IMR-90 (cell line): Measurements from ENCODE around the gene CMTM6. TPM values are rescaled to one million over a fixed set of nuclear protein-coding genes. Genes with fewer than 3 reads are reported as not detected.

Experiments
- ATAC-seq: fragments of 200-7000 bp; cut with Tn5 transposase; 2 replicates; pipeline ENCODE4 v1.9.1; 2020; ENCODE audit warnings: low read depth, mild to moderate bottlenecking, moderate library complexity
- BruUV-seq: library from RNA; stranded (reverse); fragments of 400-500 nt; replicated peaks from 2 replicates; lab custom pipeline; 2021; lab: Mats Ljungman, UMichigan
- CTCF ChIA-PET: fragments of 300-600 bp; formaldehyde crosslinking; extraction: SDS; loops from one replicate; lab custom pipeline; 2021; ENCODE audit warnings: antibody characterized with exemption; lab: Yijun Ruan, JAX
- POLR2A ChIA-PET: fragments of 300-600 bp; sonication (Branson Sonifier 250); formaldehyde crosslinking; loops from one replicate; lab custom pipeline; 2022; ENCODE audit warnings: antibody characterized with exemption; ENCODE audit not compliant: unreplicated experiment; lab: Charles Lee
- DNase-seq: peaks from one replicate; pipeline ENCODE4 v3.0.0; 2013
- H2AFZ ChIP-seq: replicated peaks from 2 replicates; pipeline ENCODE3; 2013; ENCODE audit warnings: low read length, mild to moderate bottlenecking; ENCODE audit not compliant: poor library complexity
- H2AK5ac ChIP-seq: 2 replicates; pipeline ENCODE4 v1.6.1; 2013; ENCODE audit warnings: low read depth, low read length, inconsistent platforms
- H2AK9ac ChIP-seq: replicated peaks from 2 replicates; pipeline ENCODE3; 2013; ENCODE audit warnings: mild to moderate bottlenecking, low read depth, low read length, moderate library complexity; ENCODE audit not compliant: poor library complexity
- H2BK120ac ChIP-seq: 2 replicates; pipeline ENCODE4 v1.6.1; 2013; ENCODE audit warnings: low read depth, low read length, inconsistent platforms
- H2BK15ac ChIP-seq: 3 replicates; pipeline ENCODE4 v1.6.1; 2013; ENCODE audit warnings: low read depth, low read length, inconsistent platforms
- H2BK20ac ChIP-seq: 2 replicates; pipeline ENCODE4 v1.6.1; 2013; ENCODE audit warnings: low read depth, mild to moderate bottlenecking, inconsistent platforms, low read length, moderate library complexity
- H2BK5ac ChIP-seq: 2 replicates; pipeline ENCODE4 v1.6.1; 2013; ENCODE audit warnings: mild to moderate bottlenecking, low read depth, low read length, inconsistent platforms; ENCODE audit not compliant: poor library complexity, severe bottlenecking
- H3K14ac ChIP-seq: replicated peaks from 2 replicates; pipeline ENCODE4 v1.6.1; 2013; ENCODE audit warnings: low read depth, low read length, inconsistent platforms
- H3K18ac ChIP-seq: 2 replicates; pipeline ENCODE4 v1.6.1; 2013; ENCODE audit warnings: low read depth, low read length, control low read depth
- H3K23ac ChIP-seq: 2 replicates; pipeline ENCODE4 v1.6.1; 2013; ENCODE audit warnings: low read depth, low read length, inconsistent platforms
- H3K27ac ChIP-seq: 2 replicates; pipeline ENCODE4 v1.5.1; 2013; ENCODE audit warnings: mild to moderate bottlenecking, control low read depth, low read length; ENCODE audit not compliant: insufficient read depth
- H3K27me3 ChIP-seq: 2 replicates; pipeline ENCODE4 v1.6.1; 2013; ENCODE audit warnings: low read length; ENCODE audit not compliant: control insufficient read depth, insufficient read depth
- H3K36me3 ChIP-seq: 2 replicates; pipeline ENCODE4 v1.6.1; 2013; ENCODE audit warnings: low read length, mixed read lengths; ENCODE audit not compliant: control insufficient read depth, insufficient read depth
- H3K4ac ChIP-seq: 2 replicates; pipeline ENCODE4 v1.6.1; 2013; ENCODE audit warnings: low read depth, low read length, inconsistent platforms
- H3K4me1 ChIP-seq: 2 replicates; pipeline ENCODE4 v1.6.1; 2013; ENCODE audit warnings: low read length, mixed read lengths; ENCODE audit not compliant: control insufficient read depth, insufficient read depth
- H3K4me2 ChIP-seq: 2 replicates; pipeline ENCODE4 v1.6.1; 2013; ENCODE audit warnings: low read depth, mild to moderate bottlenecking, control low read depth, low read length, moderate library complexity
- H3K4me3 ChIP-seq: 2 replicates; pipeline ENCODE4 v1.5.1; 2013; ENCODE audit warnings: low read depth, mild to moderate bottlenecking, control low read depth, low read length, moderate library complexity; ENCODE audit not compliant: insufficient read depth
- H3K56ac ChIP-seq: 2 replicates; pipeline ENCODE4 v1.6.1; 2013; ENCODE audit warnings: low read length, inconsistent platforms; ENCODE audit not compliant: insufficient read depth; ENCODE audit errors: extremely low read depth
- H3K79me1 ChIP-seq, 2 experiments: 2 replicates each; pipeline ENCODE4 v1.6.1; 2013; ENCODE audit warnings: low read length in 2 of 2, inconsistent platforms in 1 of 2, low read depth in 1 of 2
- H3K9ac ChIP-seq: 2 replicates; pipeline ENCODE4 v1.6.1; 2013; ENCODE audit warnings: low read depth, low read length, control low read depth
- H3K9me1 ChIP-seq: 2 replicates; pipeline ENCODE4 v1.6.1; 2013; ENCODE audit warnings: low read length, inconsistent platforms; ENCODE audit not compliant: insufficient read depth
- H3K9me3 ChIP-seq: 2 replicates; pipeline ENCODE4 v1.6.1; 2013; ENCODE audit warnings: low read length; ENCODE audit not compliant: control insufficient read depth, insufficient read depth
- H4K20me1 ChIP-seq: 2 replicates; pipeline ENCODE4 v1.6.1; 2013; ENCODE audit warnings: low read length, inconsistent platforms; ENCODE audit not compliant: insufficient read depth
- H4K5ac ChIP-seq: 2 replicates; pipeline ENCODE4 v1.6.1; 2013; ENCODE audit warnings: mild to moderate bottlenecking, low read depth, low read length, control low read depth
- H4K8ac ChIP-seq, 2 experiments: 2 replicates each; pipeline ENCODE4 v1.6.1; 2013; ENCODE audit warnings: low read depth in 2 of 2, low read length in 2 of 2, control low read depth in 1 of 2, inconsistent platforms in 1 of 2
- H4K91ac ChIP-seq: 2 replicates; pipeline ENCODE4 v1.6.1; 2013; ENCODE audit warnings: low read depth, low read length, inconsistent platforms; ENCODE audit not compliant: insufficient read depth
- BHLHE40 ChIP-seq: fragments of 150-350 bp; IDR thresholded peaks from 2 replicates; pipeline ENCODE4 v1.6.1; 2016; ENCODE audit warnings: mild to moderate bottlenecking, low read depth, low read length
- CEBPB ChIP-seq: IDR thresholded peaks from 2 replicates; pipeline ENCODE4 v1.6.1; 2012; ENCODE audit warnings: low read depth, low read length, improper control_type of control experiment
- CHD1 ChIP-seq: IDR thresholded peaks from 2 replicates; pipeline ENCODE4 v1.6.1; 2012; ENCODE audit warnings: low read depth, low read length, improper control_type of control experiment
- FOS ChIP-seq: fragments of 150-350 bp; IDR thresholded peaks from 2 replicates; pipeline ENCODE4 v1.6.1; 2016; ENCODE audit warnings: low read depth, low read length
- MAFK ChIP-seq: IDR thresholded peaks from 2 replicates; pipeline ENCODE4 v1.6.1; 2012; ENCODE audit warnings: low read depth, low read length, improper control_type of control experiment
- MAZ ChIP-seq: IDR thresholded peaks from 2 replicates; pipeline ENCODE4 v1.6.1; 2012; ENCODE audit warnings: low read depth, mild to moderate bottlenecking, low read length, improper control_type of control experiment, moderate library complexity, borderline replicate concordance
- MXI1 ChIP-seq: IDR thresholded peaks from 2 replicates; pipeline ENCODE4 v1.6.1; 2012; ENCODE audit warnings: low read depth, mild to moderate bottlenecking, low read length, moderate library complexity, borderline replicate concordance
- NFE2L2 ChIP-seq: fragments of 150-350 bp; IDR thresholded peaks from 2 replicates; pipeline ENCODE4 v1.6.1; 2016; ENCODE audit warnings: low read depth, mild to moderate bottlenecking, low read length
- POLR2A ChIP-seq: IDR thresholded peaks from 2 replicates; pipeline ENCODE4 v1.6.1; 2012; ENCODE audit warnings: mild to moderate bottlenecking, low read depth, low read length
- RAD21 ChIP-seq: IDR thresholded peaks from 2 replicates; pipeline ENCODE4 v1.6.1; 2012; ENCODE audit warnings: low read length, improper control_type of control experiment
- RCOR1 ChIP-seq: IDR thresholded peaks from 2 replicates; pipeline ENCODE4 v1.6.1; 2012; ENCODE audit warnings: mild to moderate bottlenecking, low read length, improper control_type of control experiment; ENCODE audit not compliant: insufficient replicate concordance
- RFX5 ChIP-seq: IDR thresholded peaks from 2 replicates; pipeline ENCODE4 v1.8.0; 2012; ENCODE audit warnings: low read depth, mild to moderate bottlenecking, low read length, moderate library complexity
- SMC3 ChIP-seq: fragments of 150-350 bp; IDR thresholded peaks from 2 replicates; pipeline ENCODE4 v1.6.1; 2016; ENCODE audit warnings: low read depth, mild to moderate bottlenecking, antibody characterized with exemption, low read length, moderate library complexity
- WGBS, 2 experiments: methylation state at CpG; one replicate each; pipeline versions ENCODE4 v1.1.5 to v1.1.7; 2013; ENCODE audit warnings: missing lambda C conversion rate in 2 of 2; ENCODE audit not compliant: insufficient read length in 1 of 2; ENCODE audit errors: extremely low coverage in 2 of 2; 5-methylcytosine and 5-hydroxymethylcytosine counted together
- dilution Hi-C: fragments of 300-500 bp; cut with HindIII; formaldehyde crosslinking; loops from one replicate; pipeline ENCODE4 v1.14.3; 2018; ENCODE audit warnings: low sequenced_read_pairs; ENCODE audit not compliant: unreplicated experiment
- in situ Hi-C: fragments of 300-500 bp; cut with MboI; formaldehyde crosslinking; loops from 3 replicates; pipeline ENCODE4 v1.14.3; 2019; ENCODE audit warnings: low sequenced_read_pairs, inconsistent platforms, mixed read lengths
- intact Hi-C: fragments of 100-400 bp; cut with micrococcal nuclease; formaldehyde crosslinking; loops from 2 replicates; pipeline ENCODE4 v1.10.0; 2022
- polyA plus RNA-seq, 3 experiments: library from polyadenylated mRNA; depleted of rRNA; stranded (reverse); fragments of >200 nt; gene quantifications; 2 replicates each; pipeline ENCODE4 v1.2.3, GENCODE V29; 2012; ENCODE audit warnings: low replicate concordance in 1 of 3
- total RNA-seq: library from RNA; depleted of rRNA; stranded (reverse); fragments of >200 nt; gene quantifications from 2 replicates; pipeline ENCODE4 v1.2.3, GENCODE V29; 2012
- TF ChIP-seq, protein P1 (sequence below): fragments of 150-350 bp; IDR thresholded peaks from 2 replicates; pipeline ENCODE4 v1.6.1; 2017; ENCODE audit warnings: mild to moderate bottlenecking, antibody characterized with exemption, low read length, low read depth
- TF ChIP-seq, protein P2 (sequence below): fragments of 150-350 bp; IDR thresholded peaks from 2 replicates; pipeline ENCODE4 v1.6.1; 2016; ENCODE audit warnings: low read depth, mild to moderate bottlenecking, low read length, moderate library complexity, borderline replicate concordance
- TF ChIP-seq, protein P3 (sequence below): conservative IDR thresholded peaks from 2 replicates; pipeline ENCODE4 v1.5.1; 2012; ENCODE audit warnings: mild to moderate bottlenecking, low read depth, low read length, improper control_type of control experiment

Gene CMTM6
- total and polyA plus RNA-seq, 2 of the 4 experiments (the other 2 are of a cell fraction): 29.4 to 36.6 TPM

DNA sequence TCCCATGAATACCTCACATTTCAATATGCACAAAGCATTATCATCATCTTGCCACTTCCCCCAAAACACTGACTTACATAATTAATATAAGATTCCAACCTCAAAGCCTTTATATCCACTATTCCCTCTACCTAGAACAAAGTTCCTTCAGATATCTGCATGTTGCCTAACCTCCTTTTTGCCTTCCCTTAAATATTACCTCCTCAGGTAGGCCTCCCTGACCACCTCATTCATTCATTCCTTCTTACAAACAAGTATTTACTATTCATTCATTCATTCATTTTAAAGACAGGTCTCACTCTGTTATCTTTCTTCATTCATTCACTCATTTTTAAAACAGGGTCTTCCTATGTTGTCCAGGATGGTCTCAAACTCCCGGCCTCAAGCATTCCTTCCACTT lies 49.4 kb upstream of the CMTM6 start:
- TF ChIP-seq RFX5: no peak
- no peak for TF ChIP-seq RCOR1
- TF ChIP-seq, protein P1, sequence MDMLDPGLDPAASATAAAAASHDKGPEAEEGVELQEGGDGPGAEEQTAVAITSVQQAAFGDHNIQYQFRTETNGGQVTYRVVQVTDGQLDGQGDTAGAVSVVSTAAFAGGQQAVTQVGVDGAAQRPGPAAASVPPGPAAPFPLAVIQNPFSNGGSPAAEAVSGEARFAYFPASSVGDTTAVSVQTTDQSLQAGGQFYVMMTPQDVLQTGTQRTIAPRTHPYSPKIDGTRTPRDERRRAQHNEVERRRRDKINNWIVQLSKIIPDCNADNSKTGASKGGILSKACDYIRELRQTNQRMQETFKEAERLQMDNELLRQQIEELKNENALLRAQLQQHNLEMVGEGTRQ: no peak
- TF ChIP-seq SMC3: no peak
- no peak for TF ChIP-seq BHLHE40
- TF ChIP-seq FOS: no peak
- no peak for TF ChIP-seq MAZ
- TF ChIP-seq MAFK: no peak
- TF ChIP-seq, protein P2, sequence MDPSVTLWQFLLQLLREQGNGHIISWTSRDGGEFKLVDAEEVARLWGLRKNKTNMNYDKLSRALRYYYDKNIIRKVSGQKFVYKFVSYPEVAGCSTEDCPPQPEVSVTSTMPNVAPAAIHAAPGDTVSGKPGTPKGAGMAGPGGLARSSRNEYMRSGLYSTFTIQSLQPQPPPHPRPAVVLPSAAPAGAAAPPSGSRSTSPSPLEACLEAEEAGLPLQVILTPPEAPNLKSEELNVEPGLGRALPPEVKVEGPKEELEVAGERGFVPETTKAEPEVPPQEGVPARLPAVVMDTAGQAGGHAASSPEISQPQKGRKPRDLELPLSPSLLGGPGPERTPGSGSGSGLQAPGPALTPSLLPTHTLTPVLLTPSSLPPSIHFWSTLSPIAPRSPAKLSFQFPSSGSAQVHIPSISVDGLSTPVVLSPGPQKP: no peak
- TF ChIP-seq NFE2L2: no peak
- no peak for TF ChIP-seq RAD21
- TF ChIP-seq, protein P3, sequence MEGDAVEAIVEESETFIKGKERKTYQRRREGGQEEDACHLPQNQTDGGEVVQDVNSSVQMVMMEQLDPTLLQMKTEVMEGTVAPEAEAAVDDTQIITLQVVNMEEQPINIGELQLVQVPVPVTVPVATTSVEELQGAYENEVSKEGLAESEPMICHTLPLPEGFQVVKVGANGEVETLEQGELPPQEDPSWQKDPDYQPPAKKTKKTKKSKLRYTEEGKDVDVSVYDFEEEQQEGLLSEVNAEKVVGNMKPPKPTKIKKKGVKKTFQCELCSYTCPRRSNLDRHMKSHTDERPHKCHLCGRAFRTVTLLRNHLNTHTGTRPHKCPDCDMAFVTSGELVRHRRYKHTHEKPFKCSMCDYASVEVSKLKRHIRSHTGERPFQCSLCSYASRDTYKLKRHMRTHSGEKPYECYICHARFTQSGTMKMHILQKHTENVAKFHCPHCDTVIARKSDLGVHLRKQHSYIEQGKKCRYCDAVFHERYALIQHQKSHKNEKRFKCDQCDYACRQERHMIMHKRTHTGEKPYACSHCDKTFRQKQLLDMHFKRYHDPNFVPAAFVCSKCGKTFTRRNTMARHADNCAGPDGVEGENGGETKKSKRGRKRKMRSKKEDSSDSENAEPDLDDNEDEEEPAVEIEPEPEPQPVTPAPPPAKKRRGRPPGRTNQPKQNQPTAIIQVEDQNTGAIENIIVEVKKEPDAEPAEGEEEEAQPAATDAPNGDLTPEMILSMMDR: no peak
- TF ChIP-seq CEBPB: no peak
- no peak for TF ChIP-seq POLR2A
- no peak for TF ChIP-seq MXI1
- no peak for TF ChIP-seq CHD1
- H2AFZ ChIP-seq: no peak overlapping the region
- no peak overlapping the region for H3K56ac ChIP-seq
- no peak overlapping the region for H3K18ac ChIP-seq
- no peaks in the 10 kb centered on the region for H3K27me3 ChIP-seq
- H2BK120ac ChIP-seq: no peak overlapping the region
- H3K14ac ChIP-seq: no peak overlapping the region
- 80% methylated on average over 1 of the region's 1 CpG; no CpG with 5 or more reads in 1 of the 2 experiments for WGBS, 2 experiments
- peaks cover 19% of the 10 kb centered on the region for H3K9me1 ChIP-seq
- H3K4ac ChIP-seq: no peak overlapping the region
- H2AK9ac ChIP-seq: no peak overlapping the region
- DNase-seq (no peak), ATAC-seq (no peak)
- no TSS peak for BruUV-seq
- no peak overlapping the region for H4K8ac ChIP-seq
- H4K5ac ChIP-seq: no peak overlapping the region
- dilution Hi-C loops (no loop called here), in situ Hi-C loops (no loop called here), intact Hi-C loops (no loop called here)
- no peak overlapping the region for H2BK5ac ChIP-seq
- no peaks in the 10 kb centered on the region for H3K36me3 ChIP-seq
- no peak overlapping the region for H2AK5ac ChIP-seq
- H3K79me1 ChIP-seq: peaks cover 25 to 65% of the 10 kb centered on the region in 2 experiments
- H3K9ac ChIP-seq: no peak overlapping the region
- H4K20me1 ChIP-seq: peaks cover 50% of the 10 kb centered on the region
- no peak overlapping the region for H3K27ac ChIP-seq
- ChIA-PET CTCF (no interaction called here), POLR2A (no interaction called here)
- H3K23ac ChIP-seq: no peak overlapping the region
- H3K4me2 ChIP-seq: no peak overlapping the region
- H3K4me1 ChIP-seq: peaks cover 2% of the 10 kb centered on the region; the same call in 1 of the 2 replicates
- H3K9me3 ChIP-seq: no peaks in the 10 kb centered on the region
- no peak overlapping the region for H3K4me3 ChIP-seq
- no peak overlapping the region for H4K91ac ChIP-seq
- no peak overlapping the region for H2BK20ac ChIP-seq
- no peak overlapping the region for H2BK15ac ChIP-seq
